HCT116 (cell line): Measurements from ENCODE around the gene TMEM238L. TPM values are rescaled to one million over a fixed set of nuclear protein-coding genes. Genes with fewer than 3 reads are reported as not detected.
A peak's percentile ranks its signal among the peaks of the same experiment; 100 is the strongest.

ENCODE experiments used
- ATAC-seq: fragments of 200-7000 bp; cut with Tn5 transposase; 2 replicates; pipeline ENCODE4 v1.9.1; 2020; ENCODE audit warnings: mild to moderate bottlenecking, moderate library complexity
- BruUV-seq: library from RNA; stranded (reverse); fragments of 400-500 nt; replicated peaks from 2 replicates; lab custom pipeline; 2021; lab: Mats Ljungman, UMichigan
- CTCF ChIA-PET: fragments of 300-600 bp; sonication (Branson Sonifier 250); formaldehyde crosslinking; loops from one replicate; lab custom pipeline; 2021; ENCODE audit warnings: antibody characterized with exemption; lab: Charles Lee
- POLR2A ChIA-PET: fragments of 300-600, 350-600 bp; sonication (Branson Sonifier 250); formaldehyde crosslinking; loops from one replicate; lab custom pipeline; 2021; ENCODE audit warnings: antibody characterized with exemption; lab: Charles Lee
- RAD21 ChIA-PET, 2 experiments: fragments of 300-600 bp; sonication (Branson Sonifier 250); formaldehyde crosslinking; loops; one replicate each; lab custom pipeline; 2023; ENCODE audit warnings: low total read pairs in 2 of 2; ENCODE audit not compliant: uncharacterized antibody in 2 of 2, unreplicated experiment in 2 of 2, low non-redundant PET in 1 of 2; lab: Charles Lee
- DNase-seq: peaks from one replicate; pipeline ENCODE4 v3.0.0-alpha.2; 2010; ENCODE audit warnings: low read depth, low spot score
- H2AFZ ChIP-seq: fragments of 200-600 bp; shearing (Covaris generic), sonication (generic); 2 replicates; pipeline ENCODE4 v1.6.1; 2017; ENCODE audit warnings: low read depth, mixed run types, mixed read lengths, antibody characterized with exemption, low read length; ENCODE audit not compliant: poor library complexity, severe bottlenecking
- H3K27ac ChIP-seq: 2 replicates; pipeline ENCODE4 v1.5.1; 2012; ENCODE audit warnings: low read depth, low read length
- H3K27me3 ChIP-seq: fragments of 200-600 bp; sonication (generic); 2 replicates; pipeline ENCODE4 v1.6.1; 2016; ENCODE audit warnings: mixed run types, low read length, mixed read lengths; ENCODE audit not compliant: insufficient read depth
- H3K36me3 ChIP-seq, 2 experiments: fragments of 200-500 bp in 1 of 2; fragments of 200-600 bp in 1 of 2; sonication (Bioruptor generic) in 1 of 2; sonication (generic) in 1 of 2; 2 replicates each; pipeline versions ENCODE4 v1.5.1 to v1.6.1; 2014 to 2016; ENCODE audit warnings: low read length in 2 of 2, inconsistent platforms in 1 of 2, mixed read lengths in 1 of 2, mixed run types in 1 of 2; ENCODE audit not compliant: insufficient read depth in 2 of 2, control insufficient read depth in 1 of 2
- H3K4me1 ChIP-seq, 2 experiments: fragments of 200-600 bp in 1 of 2; sonication (generic) in 1 of 2; 2 replicates each; pipeline versions ENCODE4 v1.5.1 to v1.6.1; 2012 to 2017; ENCODE audit warnings: low read length in 2 of 2, inconsistent platforms in 1 of 2, mild to moderate bottlenecking in 1 of 2, mixed read lengths in 1 of 2, mixed run types in 1 of 2, moderate library complexity in 1 of 2; ENCODE audit not compliant: insufficient read depth in 2 of 2, control insufficient read depth in 1 of 2
- H3K4me2 ChIP-seq: fragments of 200-600 bp; sonication (generic); 2 replicates; pipeline ENCODE4 v1.6.1; 2017; ENCODE audit warnings: mixed run types, low read length, mixed read lengths
- H3K4me3 ChIP-seq, 2 experiments: fragments of 200-600 bp in 1 of 2; sonication (generic) in 1 of 2; replicated peaks in 1 of 2; 2 replicates each; pipeline ENCODE4 v1.5.1; 2011 to 2016; ENCODE audit warnings: low read length in 2 of 2, control low read depth in 1 of 2, low read depth in 1 of 2, mild to moderate bottlenecking in 1 of 2, mixed read lengths in 1 of 2, mixed run types in 1 of 2
- H3K79me2 ChIP-seq: fragments of 200-600 bp; sonication (generic); 2 replicates; pipeline ENCODE4 v1.6.1; 2017; ENCODE audit warnings: mild to moderate bottlenecking, mixed run types, low read length, moderate library complexity, mixed read lengths; ENCODE audit not compliant: insufficient read depth
- H3K9ac ChIP-seq: fragments of 200-600 bp; sonication (generic); 2 replicates; pipeline ENCODE4 v1.6.1; 2016; ENCODE audit warnings: low read length, mixed read lengths
- H3K9me2 ChIP-seq: fragments of 200-600 bp; sonication (generic), shearing (Covaris generic); 2 replicates; pipeline ENCODE4 v1.6.1; 2017; ENCODE audit warnings: mixed run types, mild to moderate bottlenecking, moderate library complexity; ENCODE audit not compliant: insufficient read depth
- H3K9me3 ChIP-seq, 2 experiments: fragments of 200-500 bp in 1 of 2; fragments of 200-600 bp in 1 of 2; sonication (Bioruptor generic) in 1 of 2; sonication (generic) in 1 of 2; 2 replicates each; pipeline ENCODE4 v1.6.1; 2014 to 2017; ENCODE audit warnings: low read length in 2 of 2, mixed read lengths in 2 of 2, inconsistent platforms in 1 of 2, low read depth in 1 of 2, mild to moderate bottlenecking in 1 of 2, mixed run types in 1 of 2, moderate library complexity in 1 of 2; ENCODE audit not compliant: control insufficient read depth in 1 of 2, insufficient read depth in 1 of 2
- H4K20me1 ChIP-seq: fragments of 200-600 bp; sonication (generic), shearing (Covaris generic); 2 replicates; pipeline ENCODE4 v1.6.1; 2017; ENCODE audit warnings: mixed run types, mild to moderate bottlenecking, moderate library complexity; ENCODE audit not compliant: insufficient read depth
- CBX3 ChIP-seq: IDR thresholded peaks from 2 replicates; pipeline ENCODE4 v1.6.1; 2012; ENCODE audit warnings: low read depth
- CEBPB ChIP-seq: IDR thresholded peaks from 2 replicates; pipeline ENCODE4 v1.6.1; 2012; ENCODE audit warnings: low read depth
- CTCF ChIP-seq, 3 experiments: fragments of 200-600 bp in 1 of 3; sonication (generic) in 1 of 3; IDR thresholded peaks in 2 of 3; conservative IDR thresholded peaks in 1 of 3; 2 replicates each; pipeline ENCODE4 v1.5.1; 2012 to 2017; ENCODE audit warnings: low read depth in 2 of 3, low read length in 2 of 3, antibody characterized with exemption in 1 of 3, borderline replicate concordance in 1 of 3, control low read depth in 1 of 3, mild to moderate bottlenecking in 1 of 3, mixed read lengths in 1 of 3, mixed run types in 1 of 3, moderate library complexity in 1 of 3; ENCODE audit not compliant: insufficient read depth in 1 of 3
- EGR1 ChIP-seq: IDR thresholded peaks from 2 replicates; pipeline ENCODE4 v1.6.1; 2012; ENCODE audit warnings: low read depth
- EZH2phosphoT487 ChIP-seq: fragments of 200-600 bp; IDR thresholded peaks from 2 replicates; pipeline ENCODE4 v1.6.1; 2018; ENCODE audit warnings: antibody characterized with exemption, borderline replicate concordance
- JUND ChIP-seq: IDR thresholded peaks from 2 replicates; pipeline ENCODE4 v1.6.1; 2012
- POLR2AphosphoS5 ChIP-seq: IDR thresholded peaks from 2 replicates; pipeline ENCODE4 v1.6.1; 2011; ENCODE audit warnings: mild to moderate bottlenecking, low read depth, low read length, moderate library complexity
- RAD21 ChIP-seq: IDR thresholded peaks from 2 replicates; pipeline ENCODE4 v1.6.1; 2012; ENCODE audit warnings: low read depth, mild to moderate bottlenecking
- SIN3A ChIP-seq: IDR thresholded peaks from 2 replicates; pipeline ENCODE4 v1.6.1; 2012; ENCODE audit warnings: low read depth
- ZBTB33 ChIP-seq: IDR thresholded peaks from 2 replicates; pipeline ENCODE4 v1.6.1; 2011; ENCODE audit warnings: mild to moderate bottlenecking, low read length, moderate library complexity; ENCODE audit not compliant: insufficient replicate concordance; ENCODE audit errors: extremely low read depth
- ZFX ChIP-seq: fragments of 450-650 bp; IDR thresholded peaks from 2 replicates; pipeline ENCODE4 v1.6.1; 2017
- intact Hi-C: fragments of 100-400 bp; cut with micrococcal nuclease; formaldehyde crosslinking; loops from 2 replicates; pipeline ENCODE4 v1.10.0; 2022
- total RNA-seq: library from RNA; stranded (reverse); gene quantifications from one replicate; pipeline ENCODE4 v1.2.1, GENCODE V29; 2021; ENCODE audit not compliant: unreplicated experiment

Gene TMEM238L
- total RNA-seq, 1 experiment from 2014 or later: not detected

DNA sequence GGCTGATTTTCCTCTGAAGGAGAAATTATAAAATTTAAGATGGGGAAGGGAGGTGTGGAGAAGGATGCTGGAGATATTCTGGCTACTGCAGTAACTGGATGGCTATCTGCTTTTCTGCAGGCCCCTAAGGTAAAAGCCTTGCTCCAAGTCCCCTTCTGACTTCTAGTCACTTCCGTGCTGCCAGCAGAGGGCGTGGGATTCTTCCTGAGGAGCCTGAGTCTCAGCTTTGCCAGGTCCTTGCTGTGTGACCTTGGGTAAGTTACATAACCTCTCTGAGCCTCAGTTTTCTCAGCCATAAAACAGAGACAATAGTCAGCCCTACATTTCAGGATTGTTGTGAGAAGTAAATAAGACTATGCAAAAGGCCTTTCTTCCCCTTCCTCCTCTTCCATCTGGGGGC, 49.8 kb downstream of the TMEM238L start:
- Histone ChIP-seq H3K4me1 (no peaks in the 10 kb centered on the region), H3K27ac (no peak overlapping the region), H2AFZ (no peak overlapping the region), H3K9ac (no peak overlapping the region), H3K79me2 (no peaks in the 10 kb centered on the region), H3K36me3 (no peaks in the 10 kb centered on the region), H4K20me1 (no peaks in the 10 kb centered on the region), H3K27me3 (peaks cover 7% of the 10 kb centered on the region; the same call in 1 of the 2 replicates), H3K9me3 (no peaks in the 10 kb centered on the region), H3K9me2 (no peaks in the 10 kb centered on the region), H3K4me2 (no peak overlapping the region), H3K4me3 (no peak overlapping the region)
- ChIA-PET RAD21 (no interaction called here), POLR2A (no interaction called here), CTCF (interaction anchor here (1.2 to 1.3 kb wide), 2 partner anchors 17 to 91 kb away, joined by 3 to 4 read pairs; no protein-coding TSS in a partner anchor)
- TF ChIP-seq CTCF (IDR thresholded peaks at IDR 0.05 in 2 of 3, conservative IDR thresholded peaks at IDR 0.05 in 1 of 3; ENCODE audit: borderline replicate concordance in 1 of 3, insufficient read depth in 1 of 3, low read depth in 2 of 3, low read length in 2 of 3): peak; percentile 14 to 66 (median 63); a peak in 4 of 6 replicates
- TF ChIP-seq CEBPB: no peak
- no peak for TF ChIP-seq POLR2AphosphoS5
- peak; percentile 42; the same call in 1 of the 2 replicates for TF ChIP-seq CBX3
- peak; percentile 43; the same call in 1 of the 2 replicates for TF ChIP-seq RAD21
- DNase-seq: peak; percentile 51
- no TSS peak for BruUV-seq
- peak; percentile 88 for ATAC-seq
- intact Hi-C loops: loop anchor here (1.0 kb wide), 1 partner anchor 91 kb away; no protein-coding TSS in a partner anchor

DNA sequence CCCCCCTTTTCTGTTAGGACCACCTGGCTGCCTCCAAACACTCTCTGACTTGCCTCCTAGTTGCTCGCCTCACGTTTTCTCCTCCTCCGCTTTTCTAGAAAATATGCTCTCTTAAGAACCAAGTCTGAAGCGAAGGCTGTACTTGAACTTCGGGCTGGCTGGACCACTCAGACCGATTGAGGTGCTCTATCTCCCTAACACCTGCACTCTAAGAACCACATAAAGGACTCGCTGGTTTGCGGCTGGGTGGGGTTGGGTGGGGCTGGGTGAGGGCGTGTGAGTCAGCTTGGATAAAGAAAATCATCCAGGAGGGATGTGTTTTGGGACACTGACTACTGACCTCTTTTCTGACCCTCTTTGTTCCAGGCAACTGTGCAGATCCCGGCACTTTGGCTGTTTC, 51.2 kb downstream of the TMEM238L start:
- TF ChIP-seq JUND (no peak), ZBTB33 (no peak), EGR1 (no peak), SIN3A (no peak), ZFX (no peak), EZH2phosphoT487 (no peak)
- BruUV-seq: no TSS peak
- ChIA-PET RAD21 (no interaction called here), CTCF (interaction anchor here (1.0 to 1.1 kb wide), 2 partner anchors 15 to 93 kb away, joined by 3 read pairs; no protein-coding TSS in a partner anchor), POLR2A (no interaction called here)
- H3K4me3 ChIP-seq: no peak overlapping the region
- no peak overlapping the region for H2AFZ ChIP-seq
- peaks cover 16% of the 10 kb centered on the region; the same call in 1 of the 2 replicates for H3K27me3 ChIP-seq
- no peak for DNase-seq
- no peak overlapping the region for H3K4me2 ChIP-seq
- ATAC-seq: no peak
- H3K9ac ChIP-seq: no peak overlapping the region
- H3K9me3 ChIP-seq: no peaks in the 10 kb centered on the region
- H3K27ac ChIP-seq: no peak overlapping the region
- intact Hi-C loops: no loop called here
- no peaks in the 10 kb centered on the region for H4K20me1 ChIP-seq
- no peaks in the 10 kb centered on the region for H3K36me3 ChIP-seq
- H3K79me2 ChIP-seq: no peaks in the 10 kb centered on the region
- no peaks in the 10 kb centered on the region for H3K9me2 ChIP-seq
- no peaks in the 10 kb centered on the region for H3K4me1 ChIP-seq
